ENCODE results near the gene RPF1. TPM values are rescaled to one million over a fixed set of nuclear protein-coding genes. Genes with fewer than 3 reads are reported as not detected.

RPF1 gene
- total and polyA plus RNA-seq, 10 of the 15 experiments (the other 5 are each of a cell fraction or from before 2014, with no cell fraction given): 37.0 to 97.5 (median 56.2) TPM

GRCh38 chr1:84434801-84435549 lies 44.1 kb upstream of the RPF1 start:
- Histone ChIP-seq H3K79me2 (ENCODE audit: control insufficient read depth, insufficient read depth, low read length) (no peaks in the 10 kb centered on the region), H3K4me1 (ENCODE audit: control insufficient read depth, insufficient read depth, low read length) (peaks cover 5% of the 10 kb centered on the region), H3K27ac (ENCODE audit: control insufficient read depth, insufficient read depth) (no peak overlapping the region), H4K20me1 (ENCODE audit: control insufficient read depth, insufficient read depth) (no peaks in the 10 kb centered on the region), H3K27me3 (replicated peaks in 1 of 2; ENCODE audit: control insufficient read depth in 2 of 2, insufficient read depth in 2 of 2, low read length in 1 of 2) (no peaks in the 10 kb centered on the region), H3K36me3 (ENCODE audit: control insufficient read depth in 2 of 2, insufficient read depth in 2 of 2, low read length in 1 of 2) (no peaks in the 10 kb centered on the region), H3K9ac (ENCODE audit: control insufficient read depth, insufficient read depth, low read length) (no peak overlapping the region), H3K9me3 (replicated peaks; ENCODE audit: control insufficient read depth, insufficient read depth, low read length) (no peaks in the 10 kb centered on the region), H3K4me2 (ENCODE audit: control insufficient read depth, insufficient read depth) (peak overlapping the region; percentile 7), H2AFZ (ENCODE audit: control insufficient read depth, low read depth, low read length) (peak overlapping the region; percentile 70), H3K4me3 (no peak overlapping the region)
- POLR2A ChIA-PET: no interaction called here
- DNase-seq (ENCODE audit: low read depth, low spot score) (peak; percentile 12), ATAC-seq (peak; percentile 68), FAIRE-seq (no peak)
- intact Hi-C loops (cut with micrococcal nuclease; ENCODE audit: unreplicated experiment) (loop anchor here (1.0 to 5.0 kb wide), 7 partner anchors 133 to 530 kb away; partner anchors contain the start of gene SAMD13), in situ Hi-C loops (cut with MboI) (loop anchor here (5.0 to 10.0 kb wide), 4 partner anchors 192 to 510 kb away; no protein-coding TSS in a partner anchor)
- RAD21 ChIA-PET (ENCODE audit: unreplicated experiment): interaction anchor here (1.0 to 3.7 kb wide), 6 partner anchors 176 to 513 kb away, joined by 3 to 24 read pairs (median 4); partner anchors contain the start of gene PRKACB
- CTCF ChIA-PET: interaction anchor here (0.6 to 5.9 kb wide), 14 partner anchors 30 to 529 kb away, joined by 3 to 33 read pairs (median 4); partner anchors contain the start of genes DNASE2B and PRKACB
- TF ChIP-seq E2F4 (IDR thresholded peaks at IDR 0.05; ENCODE audit: low read depth, low read length): no peak
- TF ChIP-seq CHD1 (IDR thresholded peaks at IDR 0.05; ENCODE audit: low read depth, low read length): no peak
- no peak for TF ChIP-seq NBN (IDR thresholded peaks at IDR 0.05)
- no peak for TF ChIP-seq NRF1 (conservative IDR thresholded peaks at IDR 0.05; ENCODE audit: low read depth, low read length)
- no peak for TF ChIP-seq CBX5 (IDR thresholded peaks at IDR 0.05; ENCODE audit: low read depth)
- peak; percentile 20; the same call in 1 of the 2 replicates for TF ChIP-seq RUNX3 (IDR thresholded peaks at IDR 0.05; ENCODE audit: low read length)
- TF ChIP-seq MAX (IDR thresholded peaks at IDR 0.05; ENCODE audit: low read depth, low read length): no peak
- BruUV-seq (replicated peaks): no TSS peak
- 47% methylated on average over 4 of the region's 4 CpGs for WGBS (ENCODE audit: insufficient coverage, insufficient replicate concordance, low lambda C conversion rate, missing lambda C conversion rate)
- SMC1A ChIA-PET (ENCODE audit: uncharacterized antibody, unreplicated experiment): interaction anchor here (0.9 to 2.9 kb wide), 10 partner anchors 10 to 526 kb away, joined by 3 to 18 read pairs (median 4); partner anchors contain the start of gene PRKACB

Data from GM12878 (cell line).